ENCODE data around the gene TMEM165. TPM values are rescaled to one million over a fixed set of nuclear protein-coding genes. Genes with fewer than 3 reads are reported as not detected.

The TMEM165 gene
- total and polyA plus RNA-seq, 9 of the 15 experiments (the other 6 are each of a cell fraction or from before 2014, with no cell fraction given): 21.3 to 145 (median 96.8) TPM

GRCh38 chr4:55395529-55396307 is at the start of gene TMEM165 (continued):
- no peak for TF ChIP-seq MXD1 (CRISPR knock-in tag; IDR thresholded peaks at IDR 0.05; ENCODE audit: borderline replicate concordance, poor library complexity, severe bottlenecking)
- TF ChIP-seq ZNF175 (CRISPR knock-in tag; IDR thresholded peaks at IDR 0.05; ENCODE audit: low read depth): peak; percentile 73; the same call in 1 of the 2 replicates
- TF ChIP-seq DIDO1 (tag; IDR thresholded peaks at IDR 0.05; ENCODE audit: low read depth): no peak
- TF ChIP-seq ID3 (CRISPR knock-in tag; IDR thresholded peaks at IDR 0.05): no peak
- 0 out of 2 replicates have a peak, but pooled peaks have one; percentile 23 for TF ChIP-seq ID3 (tag; IDR thresholded peaks at IDR 0.05)
- peak; percentile 90 for TF ChIP-seq SPI1 (IDR thresholded peaks at IDR 0.05; ENCODE audit: borderline replicate concordance, low read depth, low read length)
- peak; percentile 74 for TF ChIP-seq HDAC2 (IDR thresholded peaks at IDR 0.05)
- no peak; the same call in 1 of the 2 replicates for TF ChIP-seq EGR1 (conservative IDR thresholded peaks at IDR 0.05)
- TF ChIP-seq ZNF511 (CRISPR knock-in tag; IDR thresholded peaks at IDR 0.05): no peak; the same call in 1 of the 2 replicates
- TF ChIP-seq MBD1 (CRISPR knock-in tag; IDR thresholded peaks at IDR 0.05): no peak
- peak; percentile 97 for TF ChIP-seq EP400 (IDR thresholded peaks at IDR 0.05)
- no peak for TF ChIP-seq ZNF212 (CRISPR knock-in tag; IDR thresholded peaks at IDR 0.05)
- no peak for TF ChIP-seq CEBPG (CRISPR knock-in tag; IDR thresholded peaks at IDR 0.05)
- TF ChIP-seq CEBPG (tag; conservative IDR thresholded peaks at IDR 0.05 in 1 of 2, IDR thresholded peaks at IDR 0.05 in 1 of 2): no peak
- no peak for TF ChIP-seq ZNF449 (CRISPR knock-in tag; IDR thresholded peaks at IDR 0.05)
- no peak for TF ChIP-seq CREB3 (tag; conservative IDR thresholded peaks at IDR 0.05; ENCODE audit: low read depth)
- no peak for TF ChIP-seq TSC22D4 (tag; IDR thresholded peaks at IDR 0.05)
- TF ChIP-seq BMI1 (IDR thresholded peaks at IDR 0.05; ENCODE audit: low read length): no peak
- TF ChIP-seq POLR2A (conservative IDR thresholded peaks at IDR 0.05): peak; percentile 91
- no peak for TF ChIP-seq PHF20 (IDR thresholded peaks at IDR 0.05; ENCODE audit: partially characterized antibody)
- TF ChIP-seq ZNF253 (CRISPR knock-in tag; conservative IDR thresholded peaks at IDR 0.05): no peak
- TF ChIP-seq TARDBP (IDR thresholded peaks at IDR 0.05): no peak
- TF ChIP-seq ZNF217 (CRISPR knock-in tag; IDR thresholded peaks at IDR 0.05): no peak
- TF ChIP-seq ZNF583 (CRISPR knock-in tag; IDR thresholded peaks at IDR 0.05): no peak
